PC-9 (cell line): Measurements from ENCODE around the gene MPP3. TPM values are rescaled to one million over a fixed set of nuclear protein-coding genes. Genes with fewer than 3 reads are reported as not detected.

Experiments used
- BruUV-seq: library from RNA; stranded (reverse); fragments of 400-500 nt; replicated peaks from 2 replicates; lab custom pipeline; 2021; lab: Mats Ljungman, UMichigan
- CTCF ChIA-PET: fragments of 300-600 bp; sonication (Branson Sonifier 250); formaldehyde crosslinking; loops from one replicate; lab custom pipeline; 2022; ENCODE audit warnings: antibody characterized with exemption; lab: Charles Lee
- POLR2A ChIA-PET: fragments of 300-600 bp; sonication (Branson Sonifier 250); formaldehyde crosslinking; loops from one replicate; lab custom pipeline; 2022; ENCODE audit warnings: antibody characterized with exemption; ENCODE audit not compliant: unreplicated experiment; lab: Charles Lee
- DNase-seq, 2 experiments: peaks; one replicate each; pipeline versions ENCODE4 v3.0.0 to v3.0.0-alpha.2; 2015 to 2022; ENCODE audit warnings: mixed read lengths in 1 of 2
- H2AFZ ChIP-seq: fragments of 200-600 bp; sonication (generic); 2 replicates; pipeline ENCODE4 v1.8.1; 2017; ENCODE audit warnings: antibody characterized with exemption
- H3F3A ChIP-seq: fragments of 200-600 bp; sonication (generic); 2 replicates; pipeline ENCODE4 v1.8.1; 2017; ENCODE audit warnings: antibody characterized with exemption, mild to moderate bottlenecking, low read depth; ENCODE audit not compliant: insufficient read depth
- H3K27ac ChIP-seq: fragments of 200-600 bp; sonication (generic); 2 replicates; pipeline ENCODE4 v1.6.1; 2016; ENCODE audit warnings: mixed run types
- H3K27me3 ChIP-seq: fragments of 200-600 bp; sonication (generic); 2 replicates; pipeline ENCODE4 v1.6.1; 2016; ENCODE audit warnings: low read depth, mixed run types; ENCODE audit not compliant: insufficient read depth
- H3K36me3 ChIP-seq: fragments of 200-600 bp; sonication (generic); 2 replicates; pipeline ENCODE4 v1.6.1; 2016; ENCODE audit warnings: low read depth, mixed run types
- H3K4me1 ChIP-seq: fragments of 200-600 bp; sonication (generic); replicated peaks from 2 replicates; pipeline ENCODE4 v1.6.1; 2016; ENCODE audit warnings: mixed run types; ENCODE audit not compliant: insufficient read depth
- H3K4me2 ChIP-seq: fragments of 200-600 bp; sonication (generic); 2 replicates; pipeline ENCODE4 v1.6.1; 2017; ENCODE audit warnings: mixed run types
- H3K4me3 ChIP-seq: fragments of 200-600 bp; sonication (generic); 2 replicates; pipeline ENCODE4 v1.6.1; 2016; ENCODE audit warnings: mixed run types
- H3K79me2 ChIP-seq: fragments of 200-600 bp; sonication (generic); 2 replicates; pipeline ENCODE4 v1.6.1; 2017; ENCODE audit warnings: low read depth, mixed run types
- H3K9me2 ChIP-seq: fragments of 200-600 bp; sonication (generic); 2 replicates; pipeline ENCODE4 v1.8.1; 2017; ENCODE audit warnings: mild to moderate bottlenecking; ENCODE audit not compliant: insufficient read depth
- H3K9me3 ChIP-seq: fragments of 200-600 bp; sonication (generic); 2 replicates; pipeline ENCODE4 v1.8.1; 2016; ENCODE audit warnings: low read depth; ENCODE audit not compliant: insufficient read depth
- H4K20me1 ChIP-seq: fragments of 200-600 bp; sonication (generic); 2 replicates; pipeline ENCODE4 v1.8.1; 2017; ENCODE audit not compliant: insufficient read depth
- EZH2 ChIP-seq: fragments of 200-600 bp; sonication (generic); IDR thresholded peaks from 2 replicates; pipeline ENCODE4 v1.8.0; 2017; ENCODE audit warnings: antibody characterized with exemption, low read depth
- intact Hi-C: fragments of 100-400 bp; cut with micrococcal nuclease; formaldehyde crosslinking; loops from one replicate; pipeline ENCODE4 v1.10.0; 2022; ENCODE audit not compliant: unreplicated experiment
- total RNA-seq: library from RNA; stranded (reverse); gene quantifications from 2 replicates; pipeline ENCODE4 v1.2.3, GENCODE V29; 2021
- TF ChIP-seq, protein P1 (sequence below): fragments of 200-600 bp; sonication (generic); conservative IDR thresholded peaks from 2 replicates; pipeline ENCODE4 v1.6.1; 2017; ENCODE audit warnings: mixed run types, antibody characterized with exemption, mild to moderate bottlenecking, moderate library complexity

Gene MPP3
- total RNA-seq, 1 experiment from 2014 or later = 17.4 TPM

DNA sequence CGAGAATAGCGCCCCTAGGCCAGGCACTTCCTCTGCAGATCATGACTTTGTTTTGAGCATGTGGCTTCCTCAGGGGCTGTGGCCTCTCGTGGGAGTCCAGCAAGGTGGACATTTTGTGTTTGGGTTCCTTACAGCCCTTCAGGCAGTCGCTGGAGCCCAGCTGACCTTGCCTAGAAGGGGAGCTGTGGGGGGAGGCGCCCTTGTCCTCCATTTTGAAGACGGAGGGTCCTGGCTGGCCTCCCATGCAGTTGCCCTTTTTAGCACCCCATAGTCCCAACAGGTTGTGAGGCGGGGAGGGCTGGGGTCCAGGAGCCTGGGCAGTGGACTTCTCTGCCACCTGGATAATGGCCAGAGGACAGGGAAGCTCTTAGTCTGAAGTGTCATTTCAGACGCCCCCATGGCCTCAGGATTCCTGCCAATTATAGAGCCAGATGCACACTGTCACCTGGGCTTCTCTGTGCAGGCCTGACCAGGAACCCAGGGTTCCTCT, 75.7 kb downstream of the MPP3 start:
- no peaks in the 10 kb centered on the region for H3K36me3 ChIP-seq
- CTCF ChIA-PET = interaction anchor here (0.5 kb wide), 1 partner anchor 72 kb away, joined by 11 read pairs; no protein-coding TSS in a partner anchor
- no peaks in the 10 kb centered on the region for H3K9me2 ChIP-seq
- no peak for DNase-seq
- H2AFZ ChIP-seq = no peak overlapping the region
- no peaks in the 10 kb centered on the region for H3K79me2 ChIP-seq
- H4K20me1 ChIP-seq = no peaks in the 10 kb centered on the region
- H3K4me1 ChIP-seq = peaks cover 31% of the 10 kb centered on the region
- POLR2A ChIA-PET = interaction anchor here (0.5 kb wide), 1 partner anchor 160 kb away, joined by 3 read pairs; no protein-coding TSS in a partner anchor
- TF ChIP-seq EZH2 = no peak
- TF ChIP-seq, protein P1, sequence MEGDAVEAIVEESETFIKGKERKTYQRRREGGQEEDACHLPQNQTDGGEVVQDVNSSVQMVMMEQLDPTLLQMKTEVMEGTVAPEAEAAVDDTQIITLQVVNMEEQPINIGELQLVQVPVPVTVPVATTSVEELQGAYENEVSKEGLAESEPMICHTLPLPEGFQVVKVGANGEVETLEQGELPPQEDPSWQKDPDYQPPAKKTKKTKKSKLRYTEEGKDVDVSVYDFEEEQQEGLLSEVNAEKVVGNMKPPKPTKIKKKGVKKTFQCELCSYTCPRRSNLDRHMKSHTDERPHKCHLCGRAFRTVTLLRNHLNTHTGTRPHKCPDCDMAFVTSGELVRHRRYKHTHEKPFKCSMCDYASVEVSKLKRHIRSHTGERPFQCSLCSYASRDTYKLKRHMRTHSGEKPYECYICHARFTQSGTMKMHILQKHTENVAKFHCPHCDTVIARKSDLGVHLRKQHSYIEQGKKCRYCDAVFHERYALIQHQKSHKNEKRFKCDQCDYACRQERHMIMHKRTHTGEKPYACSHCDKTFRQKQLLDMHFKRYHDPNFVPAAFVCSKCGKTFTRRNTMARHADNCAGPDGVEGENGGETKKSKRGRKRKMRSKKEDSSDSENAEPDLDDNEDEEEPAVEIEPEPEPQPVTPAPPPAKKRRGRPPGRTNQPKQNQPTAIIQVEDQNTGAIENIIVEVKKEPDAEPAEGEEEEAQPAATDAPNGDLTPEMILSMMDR = no peak
- no peaks in the 10 kb centered on the region for H3K27me3 ChIP-seq
- H3K27ac ChIP-seq = no peak overlapping the region
- H3K4me3 ChIP-seq = no peak overlapping the region
- no TSS peak for BruUV-seq
- H3K9me3 ChIP-seq = no peaks in the 10 kb centered on the region
- no peak overlapping the region for H3K4me2 ChIP-seq
- peaks cover 23% of the 10 kb centered on the region; the same call in 1 of the 2 replicates for H3F3A ChIP-seq
- intact Hi-C loops = no loop called here

GRCh38 chr17:43756201-43756600, 76.7 kb downstream of the MPP3 start:
- Histone ChIP-seq H3K4me1 (peaks cover 31% of the 10 kb centered on the region), H3K9me2 (no peaks in the 10 kb centered on the region), H3K9me3 (no peaks in the 10 kb centered on the region), H3K27ac (no peak overlapping the region), H4K20me1 (no peaks in the 10 kb centered on the region), H3K36me3 (no peaks in the 10 kb centered on the region), H3K79me2 (no peaks in the 10 kb centered on the region), H3F3A (peaks cover 23% of the 10 kb centered on the region; the same call in 1 of the 2 replicates), H3K4me2 (no peak overlapping the region), H3K4me3 (no peak overlapping the region), H3K27me3 (no peaks in the 10 kb centered on the region), H2AFZ (no peak overlapping the region)
- intact Hi-C loops = no loop called here
- DNase-seq = no peak
- TF ChIP-seq EZH2 = no peak
- TF ChIP-seq, protein P1 = no peak
- CTCF ChIA-PET = no interaction called here
- POLR2A ChIA-PET = interaction anchor here (0.6 kb wide), 1 partner anchor 62 kb away, joined by 4 read pairs; no protein-coding TSS in a partner anchor
- BruUV-seq = no TSS peak

- no peak for DNase-seq
- Histone ChIP-seq H3K4me1 (peaks cover 37% of the 10 kb centered on the region), H3K36me3 (no peaks in the 10 kb centered on the region), H3K4me3 (no peak overlapping the region), H3K4me2 (no peak overlapping the region), H4K20me1 (no peaks in the 10 kb centered on the region), H3K79me2 (no peaks in the 10 kb centered on the region), H3K27me3 (no peaks in the 10 kb centered on the region), H3F3A (peaks cover 26% of the 10 kb centered on the region; the same call in 1 of the 2 replicates), H3K9me3 (no peaks in the 10 kb centered on the region), H3K9me2 (no peaks in the 10 kb centered on the region), H3K27ac (no peak overlapping the region), H2AFZ (no peak overlapping the region)
- no peak for TF ChIP-seq EZH2
- TF ChIP-seq, protein P1 = no peak
- intact Hi-C loops = no loop called here
- POLR2A ChIA-PET = no interaction called here
- CTCF ChIA-PET = no interaction called here
- no TSS peak for BruUV-seq
Measured at GRCh38 chr17:43755389-43755875, 77.5 kb downstream of the MPP3 start.
